H9 (cell line): ENCODE results near the gene PTPRN2. TPM values are rescaled to one million over a fixed set of nuclear protein-coding genes. Genes with fewer than 3 reads are reported as not detected.
A peak's percentile ranks its signal among the peaks of the same experiment; 100 is the strongest.

Source experiments
- DNase-seq: peaks from one replicate; pipeline ENCODE4 v3.0.0-alpha.2; 2017
- H2AFZ ChIP-seq: one replicate; pipeline ENCODE4 v1.6.1; 2013; ENCODE audit warnings: mild to moderate bottlenecking, low read length, control low read depth, moderate library complexity
- H2AK5ac ChIP-seq: 2 replicates; pipeline ENCODE4 v1.6.1; 2013; ENCODE audit warnings: low read length, control low read depth, mixed read lengths; ENCODE audit not compliant: insufficient read length
- H2BK120ac ChIP-seq: one replicate; pipeline ENCODE4 v1.6.1; 2013; ENCODE audit warnings: low read depth, mild to moderate bottlenecking, low read length, control low read depth, inconsistent platforms; ENCODE audit not compliant: poor library complexity, severe bottlenecking
- H2BK12ac ChIP-seq: 2 replicates; pipeline ENCODE4 v1.6.1; 2013; ENCODE audit warnings: low read length, control low read depth, mixed read lengths, low read depth; ENCODE audit not compliant: insufficient read length
- H2BK15ac ChIP-seq: 2 replicates; pipeline ENCODE4 v1.6.1; 2013; ENCODE audit warnings: low read depth, low read length, control low read depth
- H2BK20ac ChIP-seq: one replicate; pipeline ENCODE4 v1.6.1; 2013; ENCODE audit warnings: low read depth, mild to moderate bottlenecking, low read length, control low read depth, inconsistent platforms; ENCODE audit not compliant: poor library complexity, severe bottlenecking
- H2BK5ac ChIP-seq: 2 replicates; pipeline ENCODE4 v1.6.1; 2013; ENCODE audit warnings: low read length, control low read depth, mixed read lengths; ENCODE audit not compliant: insufficient read length
- H3K14ac ChIP-seq: 2 replicates; pipeline ENCODE4 v1.6.1; 2013; ENCODE audit warnings: low read length, control low read depth; ENCODE audit not compliant: insufficient read depth
- H3K18ac ChIP-seq: 2 replicates; pipeline ENCODE4 v1.6.1; 2013; ENCODE audit warnings: low read depth, mild to moderate bottlenecking, mixed read lengths, low read length, control low read depth; ENCODE audit not compliant: insufficient read length
- H3K23ac ChIP-seq: 2 replicates; pipeline ENCODE4 v1.6.1; 2013; ENCODE audit warnings: low read length, control low read depth, mixed read lengths, low read depth; ENCODE audit not compliant: insufficient read length
- H3K23me2 ChIP-seq: 2 replicates; pipeline ENCODE4 v1.6.1; 2013; ENCODE audit warnings: low read depth, mild to moderate bottlenecking, mixed read lengths, low read length, control low read depth; ENCODE audit not compliant: insufficient read length, poor library complexity, severe bottlenecking
- H3K27ac ChIP-seq: 2 replicates; pipeline ENCODE4 v1.5.1; 2013; ENCODE audit warnings: low read length, control low read depth, mixed read lengths, low read depth; ENCODE audit not compliant: insufficient read length
- H3K27me3 ChIP-seq: 2 replicates; pipeline ENCODE4 v1.6.1; 2013; ENCODE audit warnings: low read length, control low read depth, inconsistent platforms; ENCODE audit not compliant: insufficient read depth
- H3K4ac ChIP-seq: 2 replicates; pipeline ENCODE4 v1.6.1; 2013; ENCODE audit warnings: low read depth, mild to moderate bottlenecking, control low read depth, inconsistent platforms, low read length, moderate library complexity
- H3K4me1 ChIP-seq: 2 replicates; pipeline ENCODE4 v1.6.1; 2013; ENCODE audit warnings: low read length, control low read depth, inconsistent platforms; ENCODE audit not compliant: insufficient read depth
- H3K4me2 ChIP-seq: 2 replicates; pipeline ENCODE4 v1.6.1; 2013; ENCODE audit warnings: low read length, control low read depth, mixed read lengths; ENCODE audit not compliant: insufficient read length, insufficient read depth
- H3K56ac ChIP-seq: 2 replicates; pipeline ENCODE4 v1.6.1; 2013; ENCODE audit warnings: low read depth, mild to moderate bottlenecking, mixed read lengths, low read length, control low read depth; ENCODE audit not compliant: insufficient read length
- H3K79me1 ChIP-seq: 2 replicates; pipeline ENCODE4 v1.6.1; 2013; ENCODE audit warnings: low read depth, mild to moderate bottlenecking, moderate library complexity, low read length, control low read depth, inconsistent platforms; ENCODE audit not compliant: insufficient read depth, poor library complexity, severe bottlenecking
- H3K79me2 ChIP-seq: 2 replicates; pipeline ENCODE4 v1.6.1; 2013; ENCODE audit warnings: low read length, control low read depth, inconsistent platforms; ENCODE audit not compliant: insufficient read depth
- H3K9ac ChIP-seq: 2 replicates; pipeline ENCODE4 v1.6.1; 2013; ENCODE audit warnings: low read length, control low read depth, mixed read lengths; ENCODE audit not compliant: insufficient read length; ENCODE audit errors: extremely low read depth
- H3K9me3 ChIP-seq: one replicate; pipeline ENCODE4 v1.6.1; 2013; ENCODE audit warnings: low read depth, low read length, inconsistent platforms; ENCODE audit not compliant: control insufficient read depth
- H3T11ph ChIP-seq: one replicate; pipeline ENCODE4 v1.6.1; 2013; ENCODE audit warnings: mild to moderate bottlenecking, low read length, control low read depth, inconsistent platforms
- H4K20me1 ChIP-seq: one replicate; pipeline ENCODE4 v1.6.1; 2013; ENCODE audit not compliant: control insufficient read depth, insufficient read length, insufficient read depth
- H4K5ac ChIP-seq: 2 replicates; pipeline ENCODE4 v1.6.1; 2013; ENCODE audit warnings: low read depth, mild to moderate bottlenecking, mixed read lengths, low read length, control low read depth; ENCODE audit not compliant: insufficient read length
- H4K8ac ChIP-seq: replicated peaks from 2 replicates; pipeline ENCODE4 v1.6.1; 2013; ENCODE audit warnings: low read length, control low read depth, mixed read lengths, low read depth; ENCODE audit not compliant: insufficient read length
- H4K91ac ChIP-seq: 2 replicates; pipeline ENCODE4 v1.6.1; 2013; ENCODE audit warnings: low read depth, mild to moderate bottlenecking, moderate library complexity, mixed read lengths, low read length, control low read depth; ENCODE audit not compliant: insufficient read length
- H3K27ac Mint-ChIP-seq, 3 experiments: 2 replicates in 2 of 3; 3 replicates in 1 of 3; pipeline ENCODE4 v1.8.0; 2020 to 2021; ENCODE audit warnings: mixed read lengths in 3 of 3, mild to moderate bottlenecking in 1 of 3, moderate library complexity in 1 of 3
- H3K27me3 Mint-ChIP-seq: 2 replicates; pipeline ENCODE4 v1.8.0; 2021; ENCODE audit warnings: low read depth, mild to moderate bottlenecking, moderate library complexity, mixed read lengths
- H3K36me3 Mint-ChIP-seq, 3 experiments: 2 replicates in 2 of 3; 3 replicates in 1 of 3; pipeline ENCODE4 v1.8.0; 2020 to 2021; ENCODE audit warnings: low read depth in 3 of 3, mixed read lengths in 3 of 3; ENCODE audit not compliant: insufficient read depth in 1 of 3
- H3K4me1 Mint-ChIP-seq, 2 experiments: 2 replicates each; pipeline ENCODE4 v1.8.0; 2020; ENCODE audit warnings: mixed read lengths in 2 of 2
- H3K4me3 Mint-ChIP-seq, 2 experiments: 2 replicates in 1 of 2; 3 replicates in 1 of 2; pipeline ENCODE4 v1.8.0; 2020 to 2021; ENCODE audit warnings: mild to moderate bottlenecking in 2 of 2, mixed read lengths in 2 of 2, moderate library complexity in 1 of 2
- H3K9me3 Mint-ChIP-seq, 2 experiments: 2 replicates in 1 of 2; 3 replicates in 1 of 2; pipeline ENCODE4 v1.8.0; 2020; ENCODE audit warnings: mild to moderate bottlenecking in 2 of 2, mixed read lengths in 2 of 2, moderate library complexity in 1 of 2
- WGBS: extraction: QIAGEN DNeasy Blood & Tissue Kit; methylation state at CpG from one replicate; pipeline ENCODE4 v1.1.7; 2013; ENCODE audit warnings: missing lambda C conversion rate, low lambda C conversion rate, mixed read lengths; ENCODE audit not compliant: insufficient read length; ENCODE audit errors: extremely low coverage; 5-methylcytosine and 5-hydroxymethylcytosine counted together
- total RNA-seq: library from RNA; stranded (reverse); gene quantifications from 2 replicates; pipeline ENCODE4 v1.2.1, GENCODE V29; 2021
- TF ChIP-seq, protein P1 (sequence below): fragments of 200-600 bp; sonication (generic); conservative IDR thresholded peaks from 3 replicates; pipeline ENCODE4 v1.8.0; 2021; ENCODE audit warnings: antibody characterized with exemption, mild to moderate bottlenecking

Gene PTPRN2
- total RNA-seq, 1 experiment from 2014 or later = 5.2 TPM

DNA sequence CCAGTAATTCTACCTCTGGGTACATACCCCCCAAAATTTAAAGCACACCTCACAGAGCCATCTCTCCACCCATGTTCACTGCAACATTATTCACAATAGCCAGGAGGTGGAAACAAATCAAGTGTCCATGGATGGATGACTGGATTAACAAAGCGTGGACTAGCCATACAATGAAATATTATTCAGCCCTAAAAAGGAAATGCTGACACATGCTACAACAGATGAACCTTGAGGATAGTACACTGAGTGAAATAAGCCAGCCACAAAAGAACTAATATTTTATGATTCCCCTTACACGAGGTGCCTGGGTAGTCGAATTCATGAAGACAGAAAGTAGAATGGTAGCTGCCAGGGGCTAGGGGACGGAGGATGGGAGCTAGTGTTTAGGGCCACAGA, 31.1 kb upstream of the PTPRN2 start:
- Histone ChIP-seq H3K23ac (no peak overlapping the region), H3K56ac (no peak overlapping the region), H3K79me1 (no peaks in the 10 kb centered on the region), H3K18ac (no peak overlapping the region), H3K27me3 (no peaks in the 10 kb centered on the region), H3K27ac (no peak overlapping the region), H4K8ac (no peak overlapping the region), H2AFZ (no peak overlapping the region), H2BK12ac (no peak overlapping the region), H3K9me3 (no peaks in the 10 kb centered on the region), H3K4me1 (peaks cover 8% of the 10 kb centered on the region), H3K23me2 (no peaks in the 10 kb centered on the region), H3K9ac (no peak overlapping the region), H4K5ac (no peak overlapping the region), H3K4ac (no peak overlapping the region), H3K4me2 (no peak overlapping the region), H2BK120ac (no peak overlapping the region), H2BK20ac (no peak overlapping the region), H3K14ac (no peak overlapping the region), H2BK5ac (no peak overlapping the region), H4K20me1 (no peaks in the 10 kb centered on the region), H3T11ph (no peak overlapping the region), H2BK15ac (no peak overlapping the region), H3K79me2 (no peaks in the 10 kb centered on the region), H4K91ac (no peak overlapping the region), H2AK5ac (no peak overlapping the region)
- Mint-ChIP-seq H3K27ac (peak overlapping the region in 2 of 3 experiments; percentile 83 to 93; a peak in 4 of 7 replicates), H3K36me3 (peaks cover 5 to 19% (median 18%) of the 10 kb centered on the region in 3 experiments; a peak in 6 of 7 replicates), H3K27me3 (no peaks in the 10 kb centered on the region), H3K4me3 (no peak overlapping the region), H3K9me3 (no peaks in the 10 kb centered on the region), H3K4me1 (peaks cover 35 to 37% of the 10 kb centered on the region in 2 experiments)
- DNase-seq = no peak
- WGBS = no CpG with 5 or more reads among the region's 4 CpGs
- TF ChIP-seq, protein P1, sequence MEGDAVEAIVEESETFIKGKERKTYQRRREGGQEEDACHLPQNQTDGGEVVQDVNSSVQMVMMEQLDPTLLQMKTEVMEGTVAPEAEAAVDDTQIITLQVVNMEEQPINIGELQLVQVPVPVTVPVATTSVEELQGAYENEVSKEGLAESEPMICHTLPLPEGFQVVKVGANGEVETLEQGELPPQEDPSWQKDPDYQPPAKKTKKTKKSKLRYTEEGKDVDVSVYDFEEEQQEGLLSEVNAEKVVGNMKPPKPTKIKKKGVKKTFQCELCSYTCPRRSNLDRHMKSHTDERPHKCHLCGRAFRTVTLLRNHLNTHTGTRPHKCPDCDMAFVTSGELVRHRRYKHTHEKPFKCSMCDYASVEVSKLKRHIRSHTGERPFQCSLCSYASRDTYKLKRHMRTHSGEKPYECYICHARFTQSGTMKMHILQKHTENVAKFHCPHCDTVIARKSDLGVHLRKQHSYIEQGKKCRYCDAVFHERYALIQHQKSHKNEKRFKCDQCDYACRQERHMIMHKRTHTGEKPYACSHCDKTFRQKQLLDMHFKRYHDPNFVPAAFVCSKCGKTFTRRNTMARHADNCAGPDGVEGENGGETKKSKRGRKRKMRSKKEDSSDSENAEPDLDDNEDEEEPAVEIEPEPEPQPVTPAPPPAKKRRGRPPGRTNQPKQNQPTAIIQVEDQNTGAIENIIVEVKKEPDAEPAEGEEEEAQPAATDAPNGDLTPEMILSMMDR = no peak
